ENCODE results near the gene GUCA2A. TPM values are rescaled to one million over a fixed set of nuclear protein-coding genes. Genes with fewer than 3 reads are reported as not detected.

Gene GUCA2A
- total RNA-seq, 1 donor from 2014 or later: not detected

GRCh38 chr1:42117214-42117613, 47.3 kb downstream of the GUCA2A start:
- H3K79me2 ChIP-seq (ENCODE audit: insufficient read depth, low read length): no peaks in the 10 kb centered on the region
- no peaks in the 10 kb centered on the region for H3K36me3 ChIP-seq (ENCODE audit: insufficient read depth, low read length)
- TF ChIP-seq CTCF (IDR thresholded peaks at IDR 0.05; ENCODE audit: insufficient read depth, low read depth, low read length) (no peak), EZH2 (IDR thresholded peaks at IDR 0.05; ENCODE audit: insufficient read depth, low read length) (no peak)
- no peaks in the 10 kb centered on the region for H3K4me1 ChIP-seq (ENCODE audit: insufficient read depth, low read length)
- H3K27me3 ChIP-seq (ENCODE audit: insufficient read depth, low read length): peaks cover 9% of the 10 kb centered on the region
- H3K36me3 Mint-ChIP-seq (ENCODE audit: low read depth, unreplicated experiment): no peaks in the 10 kb centered on the region
- no peak overlapping the region for H3K4me3 ChIP-seq (ENCODE audit: insufficient read depth, low read depth, low read length)
- no peaks in the 10 kb centered on the region for H3K4me1 Mint-ChIP-seq (ENCODE audit: low read depth, unreplicated experiment)
- no peak overlapping the region for H3K4me3 Mint-ChIP-seq (ENCODE audit: unreplicated experiment)
- H3K27ac Mint-ChIP-seq (ENCODE audit: unreplicated experiment): no peak overlapping the region
- H2AFZ ChIP-seq (ENCODE audit: low read depth, low read length): no peak overlapping the region
- H3K4me2 ChIP-seq (ENCODE audit: low read length): no peak overlapping the region
- no peak overlapping the region for H3K9ac ChIP-seq (ENCODE audit: low read length)
- peaks cover 18% of the 10 kb centered on the region for H3K27me3 Mint-ChIP-seq (ENCODE audit: low read depth, unreplicated experiment)
- FAIRE-seq (no peak), DNase-seq (ENCODE audit: low read depth) (no peak)
- H4K20me1 ChIP-seq (ENCODE audit: insufficient read depth, low read length): no peaks in the 10 kb centered on the region
- H3K27ac ChIP-seq (ENCODE audit: low read depth, low read length): no peak overlapping the region
- peaks cover 11% of the 10 kb centered on the region for H3K9me3 Mint-ChIP-seq (ENCODE audit: unreplicated experiment)
- H3K9me3 ChIP-seq (ENCODE audit: insufficient read depth, low read depth, low read length): no peaks in the 10 kb centered on the region

DNA sequence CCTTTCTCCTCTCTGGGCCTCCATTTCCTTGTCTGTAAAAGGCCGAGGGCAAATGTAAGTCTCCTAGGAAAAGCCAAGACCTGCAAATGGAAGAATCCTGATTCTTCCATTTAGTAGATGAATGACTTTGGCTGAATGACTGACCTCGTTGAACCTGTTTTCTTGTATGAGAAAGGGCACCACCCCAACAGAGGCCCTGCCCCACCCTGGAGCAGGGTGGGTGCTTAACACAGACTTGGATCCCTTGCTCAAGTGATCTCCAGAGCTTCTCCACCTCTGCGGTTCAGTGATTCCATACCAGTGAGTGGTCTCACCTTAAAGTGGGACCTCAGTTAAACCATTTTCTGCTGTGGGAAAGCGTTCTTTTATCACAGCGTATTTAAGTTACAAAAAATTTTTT, 50.3 kb downstream of the GUCA2A start:
- Histone ChIP-seq H3K79me2 (ENCODE audit: insufficient read depth, low read length) (no peaks in the 10 kb centered on the region), H3K4me3 (ENCODE audit: insufficient read depth, low read depth, low read length) (no peak overlapping the region), H3K9ac (ENCODE audit: low read length) (no peak overlapping the region), H3K27ac (ENCODE audit: low read depth, low read length) (no peak overlapping the region), H4K20me1 (ENCODE audit: insufficient read depth, low read length) (no peaks in the 10 kb centered on the region), H3K27me3 (ENCODE audit: insufficient read depth, low read length) (peaks cover 9% of the 10 kb centered on the region), H3K4me2 (ENCODE audit: low read length) (no peak overlapping the region), H3K4me1 (ENCODE audit: insufficient read depth, low read length) (no peaks in the 10 kb centered on the region), H3K36me3 (ENCODE audit: insufficient read depth, low read length) (no peaks in the 10 kb centered on the region), H2AFZ (ENCODE audit: low read depth, low read length) (no peak overlapping the region), H3K9me3 (ENCODE audit: insufficient read depth, low read depth, low read length) (no peaks in the 10 kb centered on the region)
- Mint-ChIP-seq H3K4me3 (ENCODE audit: unreplicated experiment) (no peak overlapping the region), H3K9me3 (ENCODE audit: unreplicated experiment) (peaks cover 9% of the 10 kb centered on the region), H3K27ac (ENCODE audit: unreplicated experiment) (no peak overlapping the region), H3K36me3 (ENCODE audit: low read depth, unreplicated experiment) (no peaks in the 10 kb centered on the region), H3K27me3 (ENCODE audit: low read depth, unreplicated experiment) (peaks cover 21% of the 10 kb centered on the region), H3K4me1 (ENCODE audit: low read depth, unreplicated experiment) (no peaks in the 10 kb centered on the region)
- DNase-seq (ENCODE audit: low read depth): no peak
- no peak for FAIRE-seq
- TF ChIP-seq CTCF (IDR thresholded peaks at IDR 0.05; ENCODE audit: insufficient read depth, low read depth, low read length) (no peak), EZH2 (IDR thresholded peaks at IDR 0.05; ENCODE audit: insufficient read depth, low read length) (no peak)

Other genes with a start within 250 kb of the GUCA2A start
- gene HIVEP3, start 245.8 kb downstream of the GUCA2A start, total RNA-seq: 8.9 and 9.4 TPM in 2 replicates
- not detected in 2 replicates for gene GUCA2B, start 11.3 kb downstream of the GUCA2A start, total RNA-seq
- gene FOXJ3, start 170.5 kb upstream of the GUCA2A start, total RNA-seq: 39.8 and 41.9 TPM in 2 replicates
- gene RIMKLA, start 216.0 kb upstream of the GUCA2A start, total RNA-seq: 0.12 and 0.20 TPM in 2 replicates

Measured in astrocyte (in vitro differentiated cells and primary cell).